Activated gamma-delta T cell treated with Interleukin-2 at 50 U/mL for 16 hours (primary cell): ENCODE data around the gene TRMT61A.

Source experiments
- DNase-seq: peaks from one replicate; pipeline ENCODE4 v3.0.0-alpha.2; 2020

TRMT61A gene

DNA sequence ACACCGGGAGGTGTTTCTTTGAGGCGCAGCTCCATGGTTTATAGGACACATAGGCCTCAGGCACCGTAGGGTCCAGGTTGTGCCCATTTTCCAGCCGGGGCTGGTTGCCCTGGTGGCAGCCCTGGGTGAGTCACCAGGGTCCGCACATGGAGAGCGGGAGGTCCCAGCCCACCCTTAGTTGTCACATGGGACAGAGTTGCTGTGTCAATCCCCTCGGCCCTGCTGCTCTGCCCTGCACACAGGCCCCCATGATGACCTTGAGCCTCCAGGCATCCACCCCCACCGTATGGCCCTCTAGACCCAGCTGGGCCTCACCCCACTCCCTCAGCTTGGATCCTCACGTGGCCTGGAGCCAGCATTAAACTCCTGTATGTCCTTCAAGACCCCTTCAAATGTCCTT lies 7.7 kb downstream of the TRMT61A start:
- DNase-seq: no peak

DNA sequence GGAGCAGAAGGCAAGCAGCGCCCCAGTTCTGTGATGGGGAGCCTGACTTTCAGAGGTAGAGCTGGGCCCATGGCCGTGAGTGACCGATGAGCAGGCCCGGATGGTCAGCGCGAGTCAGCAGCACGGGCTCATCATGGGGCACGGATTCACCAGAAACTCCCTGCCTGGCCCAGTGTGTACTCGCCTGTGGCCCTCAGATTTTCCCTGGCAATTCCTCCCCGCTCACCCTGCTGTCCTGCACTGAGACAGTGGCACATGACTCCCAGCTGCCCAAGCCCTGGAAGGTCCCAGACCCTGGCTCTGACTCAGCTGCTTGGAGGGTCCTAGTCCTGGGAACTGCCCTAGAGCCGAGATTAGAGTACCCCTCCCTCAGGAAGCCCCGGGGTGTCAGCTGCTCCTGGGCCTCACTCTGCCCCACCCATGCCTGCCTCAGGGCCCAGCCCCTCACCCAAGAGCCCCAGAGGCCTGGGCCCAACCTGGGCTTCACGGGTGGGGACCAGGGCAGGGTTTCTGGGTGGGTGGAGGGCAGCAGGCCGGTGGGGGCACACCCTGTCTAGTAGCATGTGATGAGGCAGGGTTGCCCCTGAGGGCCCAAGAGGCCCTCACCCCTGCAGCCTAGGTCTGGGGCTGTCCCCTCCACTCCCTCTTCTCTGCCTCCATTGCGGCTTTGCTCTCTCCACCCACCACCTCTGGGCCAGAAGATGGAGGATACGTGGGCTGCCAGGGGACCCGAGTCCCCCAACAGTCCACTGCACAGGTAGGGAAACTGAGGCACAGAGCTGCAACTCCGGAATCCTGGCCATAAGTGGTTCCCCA lies 8.4 kb downstream of the TRMT61A start:
- DNase-seq: no peak

DNA sequence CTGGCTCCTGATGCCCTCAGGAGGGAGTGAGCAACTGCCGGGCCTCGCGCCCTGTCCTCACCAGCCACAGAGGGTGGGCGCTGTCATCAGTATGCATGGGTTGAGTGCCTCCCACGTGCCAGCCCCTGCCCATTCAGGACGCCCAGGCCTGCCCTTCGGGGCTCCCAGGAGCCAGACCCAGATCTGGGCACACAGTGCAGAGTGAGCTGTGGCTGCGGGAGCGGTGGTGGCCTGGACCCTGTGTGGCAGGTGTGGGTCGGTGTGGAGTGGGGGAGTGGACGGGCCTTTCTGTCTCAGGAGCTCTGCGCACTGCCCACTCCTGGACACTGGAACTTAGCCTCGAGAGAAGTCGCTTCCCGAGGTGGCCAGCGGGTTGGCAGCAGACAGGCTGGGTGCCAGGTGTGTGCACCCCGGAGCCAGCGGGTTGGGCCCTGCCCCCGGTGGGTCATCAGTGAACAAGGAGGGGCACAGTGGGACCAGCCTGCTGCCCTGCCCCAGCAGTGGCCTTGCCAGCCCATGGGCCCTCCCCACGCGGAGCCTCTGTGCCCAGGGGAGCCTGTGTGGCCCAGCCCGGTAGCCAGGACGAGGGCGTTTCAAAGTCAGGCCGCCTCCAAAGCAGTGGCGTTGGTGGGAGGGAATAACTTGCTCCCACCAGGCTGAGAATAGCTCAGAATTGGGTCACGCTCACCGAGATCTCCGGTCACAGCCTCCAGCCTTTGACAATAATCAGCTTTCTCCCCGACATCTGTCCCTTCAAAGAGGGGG lies 9.5 kb downstream of the TRMT61A start:
- DNase-seq: no peak

- DNase-seq: no peak
These were observed 10.2 kb downstream of the TRMT61A start for GRCh38 chr14:103539056-103539825.

- DNase-seq: no peak
These were observed 12.1 kb downstream of the TRMT61A start for GRCh38 chr14:103540821-103541708.

GRCh38 chr14:103541709-103542604 lies 13.0 kb downstream of the TRMT61A start:
- DNase-seq: no peak

GRCh38 chr14:103542605-103543088 lies 13.7 kb downstream of the TRMT61A start:
- no peak for DNase-seq

- DNase-seq: no peak
These were observed 14.1 kb downstream of the TRMT61A start for GRCh38 chr14:103543140-103543539.

DNA sequence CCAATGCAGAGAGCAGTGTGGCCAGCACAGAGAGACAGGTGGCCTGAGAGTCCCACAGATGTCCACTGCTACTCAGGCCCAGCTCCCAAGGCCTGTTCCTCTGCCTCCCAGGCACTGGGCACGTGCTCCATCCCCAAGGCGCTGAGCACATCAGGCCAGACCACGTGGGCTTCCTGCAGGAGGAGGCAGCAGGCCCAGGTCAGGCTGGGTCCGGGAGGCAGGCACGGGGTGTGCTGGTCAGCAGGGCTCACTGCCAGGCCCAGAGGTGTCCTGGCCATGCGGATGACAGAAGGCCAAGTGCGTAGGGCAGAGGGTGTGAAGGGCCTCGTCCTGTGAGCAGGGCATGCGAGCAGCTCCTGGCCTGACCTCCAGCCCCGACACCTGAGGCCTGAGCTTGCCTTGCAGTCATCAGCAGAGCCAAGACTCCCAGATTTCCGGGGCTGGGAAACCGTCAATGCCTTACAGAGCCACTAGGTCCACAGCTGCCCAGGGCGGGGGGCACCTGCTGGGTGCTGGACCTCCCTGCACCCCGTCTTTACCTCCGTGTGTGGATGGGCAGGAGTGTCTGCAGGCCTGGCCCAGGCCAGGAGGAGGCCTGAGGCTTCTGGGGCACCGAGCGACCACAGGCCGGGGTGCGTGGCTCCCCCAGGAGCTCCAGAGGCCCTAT lies 14.9 kb downstream of the TRMT61A start:
- DNase-seq: no peak

DNA sequence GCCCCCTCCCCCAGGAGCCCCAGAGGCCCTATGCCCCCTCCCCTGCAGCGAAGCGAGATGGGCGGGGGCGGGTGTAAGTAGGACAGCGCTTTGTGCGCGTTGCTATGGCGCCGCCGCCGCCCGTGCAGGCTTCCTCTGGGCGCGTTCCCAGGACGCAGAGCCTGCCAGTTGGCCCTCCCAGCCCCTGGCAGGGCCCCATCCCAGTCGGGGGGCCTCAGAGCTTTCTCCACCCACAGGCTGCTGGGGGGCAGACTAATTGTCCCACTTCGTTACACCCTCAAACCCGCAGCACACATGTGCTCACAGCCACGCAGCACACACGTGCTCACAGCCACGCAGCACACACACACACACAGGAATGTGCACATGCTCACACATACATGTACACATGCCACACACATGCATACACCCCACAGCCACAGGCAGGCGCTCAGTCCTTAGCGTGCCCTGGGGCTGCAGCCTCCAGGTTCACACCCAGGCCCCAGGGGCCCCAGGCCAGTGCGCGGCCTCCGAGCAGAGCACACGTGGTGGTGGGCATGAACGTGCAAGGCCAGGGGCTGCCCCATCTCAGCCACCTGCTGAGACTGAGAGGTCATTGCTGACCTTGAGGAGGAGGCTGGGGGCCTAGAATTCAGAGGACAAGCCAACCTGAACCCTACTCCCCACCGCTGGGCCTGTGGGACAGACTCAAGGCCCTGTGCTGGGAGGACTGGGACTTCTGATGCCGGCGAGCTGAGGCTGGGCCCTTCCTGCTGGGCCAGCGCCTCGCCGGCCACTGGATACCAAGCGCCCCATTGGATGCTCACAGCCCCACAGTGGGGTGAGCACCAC lies 15.6 kb downstream of the TRMT61A start:
- no peak for DNase-seq

- DNase-seq: no peak
These were observed 16.4 kb downstream of the TRMT61A start for GRCh38 chr14:103545219-103545914.

GRCh38 chr14:103545915-103546651 lies 17.1 kb downstream of the TRMT61A start:
- no peak for DNase-seq

GRCh38 chr14:103546652-103547454 lies 17.9 kb downstream of the TRMT61A start:
- peak; percentile 76 for DNase-seq

DNA sequence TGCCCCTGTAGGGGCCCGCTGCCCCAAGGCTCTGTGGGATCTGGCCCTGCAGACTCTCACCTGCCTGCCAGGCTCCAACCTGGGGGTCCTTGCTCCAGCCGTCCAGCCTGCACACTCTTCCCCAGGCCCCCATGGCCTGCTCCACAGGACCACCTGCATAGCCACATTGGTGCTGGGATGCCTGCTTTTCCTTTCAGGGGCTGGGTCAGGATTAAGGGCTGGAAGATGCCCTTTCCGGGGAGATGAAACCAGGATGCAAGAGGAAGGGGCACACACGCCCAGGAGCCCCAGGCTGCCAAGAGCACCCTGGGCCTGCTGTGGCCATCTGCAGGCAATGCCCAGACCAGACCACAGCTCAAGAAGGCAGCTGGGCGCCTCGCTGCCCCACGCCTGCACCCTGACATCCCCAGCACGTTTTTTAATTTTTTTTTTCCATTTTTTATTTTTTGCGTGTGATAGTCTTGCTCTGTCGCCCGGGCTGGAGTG lies 18.5 kb downstream of the TRMT61A start:
- DNase-seq: no peak

DNA sequence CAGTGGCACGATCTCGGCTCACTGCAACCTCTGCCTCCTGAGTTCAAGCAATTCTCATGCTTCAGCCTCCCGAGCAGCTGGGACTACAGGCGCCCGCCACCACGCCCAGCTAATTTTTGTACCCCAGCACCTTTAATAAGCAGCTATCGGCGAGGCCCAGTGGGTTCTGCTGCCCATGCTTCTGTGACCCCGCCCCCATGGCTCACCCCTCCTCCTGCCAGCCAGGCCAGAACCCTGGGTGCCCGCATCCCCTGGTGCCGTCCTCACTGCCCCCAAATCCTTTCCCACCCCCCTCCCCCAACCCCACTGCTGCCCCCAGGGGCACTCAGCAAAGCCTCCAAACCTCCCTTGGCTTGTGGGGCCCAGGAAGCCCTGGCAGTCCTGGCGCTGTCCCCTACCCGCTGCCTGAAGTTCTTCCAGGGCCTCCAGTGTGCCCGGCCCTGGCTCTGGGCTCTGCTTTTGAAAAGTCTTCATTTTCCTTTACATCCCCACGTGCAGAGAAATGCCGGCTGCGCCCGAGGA lies 19.0 kb downstream of the TRMT61A start:
- no peak for DNase-seq

DNA sequence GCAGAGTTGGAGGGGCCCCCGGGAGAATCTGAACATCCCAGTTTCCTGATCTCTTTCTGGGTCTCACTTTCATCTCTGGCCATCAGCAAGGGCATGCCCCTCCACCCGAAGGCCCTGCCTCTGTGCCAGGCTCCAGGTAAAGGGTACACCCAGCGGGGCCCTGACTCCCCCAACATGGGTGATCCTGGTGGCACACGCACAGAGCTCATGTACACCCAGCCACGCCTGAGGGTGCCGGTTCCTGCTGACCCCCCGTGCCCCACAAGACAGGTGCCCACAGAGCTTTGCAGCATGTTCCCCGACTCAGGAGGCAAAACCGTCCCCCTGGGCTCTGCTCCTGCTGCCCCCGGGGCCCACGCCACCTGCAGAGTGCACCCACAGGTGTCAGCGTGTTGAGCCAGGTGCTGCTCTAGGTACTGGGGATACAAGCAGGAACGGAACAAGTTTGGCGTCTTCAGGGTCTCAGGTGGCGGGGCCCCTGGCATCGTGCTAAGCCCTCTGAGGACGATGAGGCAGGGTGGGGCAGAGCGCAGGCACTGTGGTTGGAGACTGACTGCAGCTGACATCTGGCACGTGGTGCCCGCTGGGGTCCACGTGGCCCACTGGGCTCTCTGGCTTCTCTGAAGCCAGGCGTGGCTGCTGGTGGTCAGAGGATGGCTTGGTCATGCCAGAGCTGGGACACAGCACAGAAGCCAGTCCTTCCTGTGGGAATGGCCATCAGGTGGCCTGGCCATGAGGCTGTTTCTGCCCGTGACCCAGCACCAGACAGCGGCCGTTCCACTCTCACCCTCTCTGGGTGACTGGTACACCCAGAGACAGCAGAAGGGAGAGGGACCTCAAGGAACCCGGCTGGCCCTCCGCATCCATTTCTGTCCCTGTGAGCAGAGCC lies 19.7 kb downstream of the TRMT61A start:
- no peak for DNase-seq
